Testis (tissue), 3 donors: Measurements from ENCODE around the gene CPT1C. TPM values are rescaled to one million over a fixed set of nuclear protein-coding genes. Genes with fewer than 3 reads are reported as not detected.

Source experiments
- DNase-seq: peaks from one replicate; pipeline ENCODE4 v3.0.0-alpha.2; 2019
- H3K27ac ChIP-seq, 2 donors: fragments of 200-600 bp; sonication (generic); one replicate each; pipeline ENCODE4 v1.5.1; 2019
- H3K27me3 ChIP-seq: fragments of 200-600 bp; sonication (generic); one replicate; pipeline ENCODE4 v1.5.1; 2019
- H3K36me3 ChIP-seq: fragments of 200-600 bp; sonication (generic); one replicate; pipeline ENCODE4 v1.5.1; 2017; ENCODE audit warnings: low read depth; ENCODE audit errors: missing control alignments
- H3K4me1 ChIP-seq: fragments of 200-600 bp; sonication (generic); one replicate; pipeline ENCODE4 v1.5.1; 2019
- H3K4me3 ChIP-seq, 2 donors: fragments of 200-600 bp; sonication (generic); one replicate each; pipeline ENCODE4 v1.5.1; 2017 to 2019
- H3K9me3 ChIP-seq: fragments of 200-600 bp; sonication (generic); one replicate; pipeline ENCODE4 v1.5.1; 2017
- POLR2A ChIP-seq: fragments of 450-650 bp; IDR thresholded peaks from one replicate; pipeline ENCODE4 v1.6.1; 2017; ENCODE audit warnings: antibody characterized with exemption, mild to moderate bottlenecking, moderate library complexity
- WGBS, 2 donors: methylation state at CpG; one replicate each; pipeline ENCODE4 v1.1.5; 2018; 5-methylcytosine and 5-hydroxymethylcytosine counted together
- intact Hi-C: fragments of 100-400 bp; cut with DNase I; formaldehyde crosslinking; loops from one replicate; pipeline ENCODE4 v1.15.1; 2023; ENCODE audit warnings: low total_unique reads
- polyA plus RNA-seq: library from polyadenylated mRNA; stranded (reverse); fragments of 350-450 nt; fragmentation: Illumina TruSeq; extraction: RNeasy Lipid Tissue Mini Kit (QIAGEN cat#74804); gene quantifications from one replicate; pipeline ENCODE4 v1.2.3, GENCODE V29; 2014; ENCODE audit warnings: low read depth, low replicate concordance; ENCODE audit not compliant: insufficient read depth
- total RNA-seq, 2 donors: library from RNA; depleted of rRNA; stranded (reverse); fragments of >200 nt; gene quantifications; one replicate each; pipeline ENCODE4 v1.2.3, GENCODE V29; 2016
- TF ChIP-seq, protein P1 (sequence below), 3 experiments: fragments of 450-650 bp in 2 of 3; fragments of 200-600 bp in 1 of 3; sonication (generic) in 1 of 3; IDR thresholded peaks; one replicate each; pipeline ENCODE4 v1.5.1; 2016 to 2019; ENCODE audit warnings: antibody characterized with exemption in 3 of 3, mild to moderate bottlenecking in 2 of 3, moderate library complexity in 1 of 3

CPT1C gene
- total and polyA plus RNA-seq, 3 donors from 2014 or later, result 8.8 to 17.1 (median 9.8) TPM

DNA sequence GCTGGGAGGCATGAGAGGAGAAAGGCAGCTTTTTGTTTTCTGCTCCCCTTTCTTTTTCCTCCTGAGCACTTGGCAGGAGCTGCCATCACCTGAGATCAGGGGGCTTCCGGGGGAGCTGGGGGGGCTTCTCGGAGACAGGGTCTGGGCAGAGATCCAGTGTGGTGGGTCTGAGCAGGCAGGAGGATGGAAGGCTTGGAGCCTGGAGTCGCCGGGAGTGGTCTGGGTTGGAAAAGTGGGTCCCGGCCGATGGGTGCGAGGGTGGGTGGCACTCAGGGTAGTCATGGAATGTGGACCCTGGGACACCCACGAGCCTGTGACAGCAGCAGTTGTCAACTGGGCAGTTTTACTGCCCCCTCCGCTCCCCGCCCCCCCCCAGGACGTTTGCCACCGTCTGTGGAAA lies 3.8 kb upstream of the CPT1C start:
- 74 to 78% methylated on average over 12 of the region's 12 CpGs for WGBS, 2 donors
- peaks cover 31% of the 10 kb centered on the region for H3K4me1 ChIP-seq
- TF ChIP-seq, protein P1, sequence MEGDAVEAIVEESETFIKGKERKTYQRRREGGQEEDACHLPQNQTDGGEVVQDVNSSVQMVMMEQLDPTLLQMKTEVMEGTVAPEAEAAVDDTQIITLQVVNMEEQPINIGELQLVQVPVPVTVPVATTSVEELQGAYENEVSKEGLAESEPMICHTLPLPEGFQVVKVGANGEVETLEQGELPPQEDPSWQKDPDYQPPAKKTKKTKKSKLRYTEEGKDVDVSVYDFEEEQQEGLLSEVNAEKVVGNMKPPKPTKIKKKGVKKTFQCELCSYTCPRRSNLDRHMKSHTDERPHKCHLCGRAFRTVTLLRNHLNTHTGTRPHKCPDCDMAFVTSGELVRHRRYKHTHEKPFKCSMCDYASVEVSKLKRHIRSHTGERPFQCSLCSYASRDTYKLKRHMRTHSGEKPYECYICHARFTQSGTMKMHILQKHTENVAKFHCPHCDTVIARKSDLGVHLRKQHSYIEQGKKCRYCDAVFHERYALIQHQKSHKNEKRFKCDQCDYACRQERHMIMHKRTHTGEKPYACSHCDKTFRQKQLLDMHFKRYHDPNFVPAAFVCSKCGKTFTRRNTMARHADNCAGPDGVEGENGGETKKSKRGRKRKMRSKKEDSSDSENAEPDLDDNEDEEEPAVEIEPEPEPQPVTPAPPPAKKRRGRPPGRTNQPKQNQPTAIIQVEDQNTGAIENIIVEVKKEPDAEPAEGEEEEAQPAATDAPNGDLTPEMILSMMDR (IDR thresholded peaks at IDR 0.05), result no peak
- no peak for TF ChIP-seq POLR2A
- H3K4me3 ChIP-seq, result no peak overlapping the region
- no peaks in the 10 kb centered on the region for H3K9me3 ChIP-seq
- no peaks in the 10 kb centered on the region for H3K27me3 ChIP-seq
- peak overlapping the region; percentile 30 to 50 for H3K27ac ChIP-seq
- intact Hi-C loops, result no loop called here
- no peak for DNase-seq
- no peaks in the 10 kb centered on the region for H3K36me3 ChIP-seq

DNA sequence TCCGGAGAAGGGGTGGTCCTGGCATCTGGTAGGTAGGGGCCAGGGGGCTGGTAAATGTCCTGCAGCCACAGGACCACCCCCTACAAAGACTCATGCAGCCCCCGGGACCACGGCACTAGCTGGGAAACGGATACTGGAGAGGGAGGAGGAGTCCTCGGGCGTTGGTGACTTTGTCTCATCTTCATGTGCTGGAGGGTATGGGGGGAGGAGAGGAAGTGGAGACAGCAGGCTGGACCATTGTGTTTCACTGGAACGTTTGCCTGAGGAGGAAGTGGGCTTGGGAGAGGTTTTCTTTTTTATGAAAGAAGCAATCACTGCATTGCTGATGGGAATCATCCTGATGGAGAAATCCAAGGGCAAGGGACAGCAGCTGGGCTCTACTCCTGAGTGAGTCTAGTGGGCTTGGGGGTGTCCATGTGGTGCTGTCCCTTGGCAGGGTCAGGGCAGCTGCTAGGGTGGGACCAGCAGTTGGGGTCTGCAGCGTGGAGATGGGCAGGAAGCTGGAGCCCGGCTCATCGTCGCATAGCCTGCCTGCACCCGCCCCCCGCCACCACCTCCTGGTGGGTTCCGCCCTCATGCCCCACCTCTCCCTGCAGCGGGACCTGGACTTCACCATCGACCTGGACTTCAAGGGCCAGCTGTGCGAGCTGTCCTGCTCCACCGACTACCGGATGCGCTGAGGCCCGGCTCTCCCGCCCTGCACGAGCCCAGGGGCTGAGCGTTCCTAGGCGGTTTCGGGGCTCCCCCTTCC lies 3.2 kb upstream of the CPT1C start:
- Histone ChIP-seq H3K27me3 (no peaks in the 10 kb centered on the region), H3K36me3 (no peaks in the 10 kb centered on the region), H3K27ac (peak overlapping the region in 1 of 2 donors; percentile 30), H3K4me3 (no peak overlapping the region), H3K9me3 (no peaks in the 10 kb centered on the region), H3K4me1 (peaks cover 31% of the 10 kb centered on the region)
- WGBS, 2 donors, result 71 to 80% methylated on average over 19 to 26 of the region's 26 CpGs
- TF ChIP-seq, protein P1 (IDR thresholded peaks at IDR 0.05), result no peak
- TF ChIP-seq POLR2A, result no peak
- intact Hi-C loops, result no loop called here
- DNase-seq, result no peak

DNA sequence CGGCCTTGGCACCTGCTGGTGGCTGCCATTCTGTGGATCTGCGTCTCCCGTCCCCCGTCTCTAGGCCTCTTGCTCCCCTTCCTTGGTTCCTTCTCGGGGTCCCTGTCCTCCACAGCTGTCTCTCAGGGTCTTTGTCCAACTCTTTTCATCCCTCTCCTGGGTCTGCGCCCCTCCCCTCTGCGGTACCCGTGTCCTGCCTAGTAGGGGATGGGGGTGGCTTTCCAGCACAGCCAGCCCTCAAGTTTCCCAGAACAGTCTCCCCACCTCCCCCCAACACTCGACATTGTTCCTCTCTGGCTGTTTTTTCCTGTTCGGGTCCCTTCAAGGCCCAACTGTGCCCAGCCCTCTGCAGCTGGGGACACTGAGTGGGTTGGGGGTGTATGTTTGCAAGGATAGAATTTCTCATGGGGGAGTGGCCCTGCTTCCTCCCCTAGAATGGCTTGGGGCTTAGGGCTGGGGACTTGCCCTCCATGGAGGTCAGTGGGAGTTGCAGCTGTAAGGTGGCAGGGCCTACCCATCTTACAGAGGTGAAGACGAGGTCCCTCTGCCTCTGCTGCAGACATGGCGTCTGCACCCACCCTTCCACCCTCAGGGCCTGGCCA lies 2.3 kb upstream of the CPT1C start:
- H3K36me3 ChIP-seq, result no peaks in the 10 kb centered on the region
- H3K27ac ChIP-seq, result peak overlapping the region in 1 of 2 donors; percentile 30
- H3K27me3 ChIP-seq, result no peaks in the 10 kb centered on the region
- intact Hi-C loops, result no loop called here
- 69 to 82% methylated on average over 12 of the region's 12 CpGs for WGBS, 2 donors
- no peaks in the 10 kb centered on the region for H3K9me3 ChIP-seq
- no peak overlapping the region for H3K4me3 ChIP-seq
- no peak for DNase-seq
- TF ChIP-seq, protein P1 (IDR thresholded peaks at IDR 0.05), result no peak
- no peak for TF ChIP-seq POLR2A
- peaks cover 31% of the 10 kb centered on the region for H3K4me1 ChIP-seq

DNA sequence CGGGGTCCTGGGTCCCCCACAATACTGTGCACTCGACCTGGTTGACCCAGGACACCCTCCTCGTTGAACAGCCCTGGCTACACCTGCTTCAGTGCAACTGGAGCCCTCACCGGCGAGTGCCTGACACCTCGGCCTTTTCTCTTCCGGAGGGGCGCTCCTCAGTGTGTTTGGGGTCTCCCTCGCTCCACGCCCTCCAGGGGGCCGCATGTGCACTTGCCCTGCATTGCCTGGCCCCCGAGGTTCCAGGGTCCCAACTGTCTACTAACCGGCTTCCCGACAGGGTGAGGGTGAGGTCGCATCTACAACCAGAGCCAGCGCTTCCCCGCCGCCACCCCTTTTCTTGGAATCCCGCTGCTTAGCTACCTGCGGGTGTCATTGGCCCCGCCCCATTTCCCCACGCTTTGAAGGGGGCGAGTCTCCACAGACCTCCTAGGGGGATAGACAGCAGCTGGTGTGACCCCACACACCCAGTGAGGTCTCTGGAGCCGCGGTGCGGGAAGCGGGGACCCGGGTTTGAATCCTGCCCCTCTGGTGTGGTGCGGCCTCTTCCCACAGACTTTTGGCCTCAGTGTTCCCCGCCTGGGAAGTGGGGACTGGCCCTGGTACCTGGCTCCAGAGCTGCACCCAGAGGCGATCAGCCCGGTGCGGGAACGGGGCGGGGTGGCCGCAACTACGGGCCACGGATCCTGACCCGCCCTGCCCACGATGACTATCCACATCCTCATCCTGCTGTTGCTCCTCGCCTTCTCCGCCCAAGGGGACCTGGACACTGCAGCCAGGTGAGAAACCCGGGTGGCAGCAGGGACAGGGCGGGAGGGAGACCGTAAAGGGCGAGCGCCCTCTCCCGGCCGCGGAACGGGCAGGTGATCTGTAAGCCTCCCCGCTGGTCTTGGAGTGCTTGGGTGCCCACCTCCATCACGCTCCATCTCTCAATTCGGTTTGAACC lies 1.5 kb upstream of the CPT1C start, which contains the start of gene ADM5:
Gene ADM5, plus strand, starts transcription at position 462 of the 946 bp plus-strand sequence. Its CDS starts 244 bp downstream, at position 706.
- H3K36me3 ChIP-seq, result no peaks in the 10 kb centered on the region
- no peak for DNase-seq
- intact Hi-C loops, result no loop called here

More for the DNA sequence above, 1.5 kb upstream of the CPT1C start, which contains the start of gene ADM5:
- Histone ChIP-seq H3K4me1 (peaks cover 31% of the 10 kb centered on the region), H3K27ac (peak within 1 kb of the TSS; percentile 45 to 84), H3K4me3 (peak within 1 kb of the TSS; percentile 47 to 56), H3K9me3 (no peaks in the 10 kb centered on the region), H3K27me3 (no peaks in the 10 kb centered on the region)
- TF ChIP-seq, protein P1 (IDR thresholded peaks at IDR 0.05), result peak in 2 of 3 experiments; percentile 25 to 26
- no peak for TF ChIP-seq POLR2A
- WGBS, 2 donors, result 36 to 53% methylated on average over 42 to 54 of the region's 54 CpGs
